Vagina (tissue), 2 donors: ENCODE results near the gene FDPS.
"Not testable (repeated sequence)": the region's sequence is repeated elsewhere in the genome, so short reads cannot be mapped to it uniquely, and the experiment has no call there.

Source experiments
- POLR2A ChIP-seq, 2 donors: fragments of 450-650 bp; IDR thresholded peaks; one replicate each; pipeline ENCODE4 v1.6.1; 2017; ENCODE audit warnings: antibody characterized with exemption in 2 of 2, mild to moderate bottlenecking in 2 of 2, moderate library complexity in 2 of 2
- TF ChIP-seq, protein P1 (sequence below), 3 experiments: fragments of 450-650 bp in 2 of 3; fragments of 200-600 bp in 1 of 3; sonication (generic) in 1 of 3; IDR thresholded peaks; one replicate each; pipeline ENCODE4 v1.5.1; 2017 to 2019; ENCODE audit warnings: antibody characterized with exemption in 3 of 3, mild to moderate bottlenecking in 2 of 3, moderate library complexity in 2 of 3

DNA sequence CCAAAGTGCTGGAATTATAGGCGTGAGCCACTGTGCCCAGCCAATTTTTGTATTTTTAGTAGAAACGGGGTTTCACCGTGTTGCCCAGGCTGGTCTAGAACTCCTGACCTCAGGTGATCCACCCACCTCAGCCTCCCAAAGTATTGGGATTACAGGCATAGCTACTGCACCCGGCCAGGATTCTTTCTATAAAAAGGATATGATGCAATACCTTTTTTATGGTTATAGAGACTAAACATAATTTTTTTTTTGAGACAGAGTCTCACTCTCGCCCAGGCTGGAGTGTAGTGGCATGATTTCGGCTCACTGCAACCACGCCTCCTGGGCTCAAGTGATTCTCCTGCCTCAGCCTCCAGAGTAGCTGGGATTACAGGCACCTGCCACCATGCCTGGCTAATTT, 20.2 kb downstream of the FDPS start:
- TF ChIP-seq, protein P1, sequence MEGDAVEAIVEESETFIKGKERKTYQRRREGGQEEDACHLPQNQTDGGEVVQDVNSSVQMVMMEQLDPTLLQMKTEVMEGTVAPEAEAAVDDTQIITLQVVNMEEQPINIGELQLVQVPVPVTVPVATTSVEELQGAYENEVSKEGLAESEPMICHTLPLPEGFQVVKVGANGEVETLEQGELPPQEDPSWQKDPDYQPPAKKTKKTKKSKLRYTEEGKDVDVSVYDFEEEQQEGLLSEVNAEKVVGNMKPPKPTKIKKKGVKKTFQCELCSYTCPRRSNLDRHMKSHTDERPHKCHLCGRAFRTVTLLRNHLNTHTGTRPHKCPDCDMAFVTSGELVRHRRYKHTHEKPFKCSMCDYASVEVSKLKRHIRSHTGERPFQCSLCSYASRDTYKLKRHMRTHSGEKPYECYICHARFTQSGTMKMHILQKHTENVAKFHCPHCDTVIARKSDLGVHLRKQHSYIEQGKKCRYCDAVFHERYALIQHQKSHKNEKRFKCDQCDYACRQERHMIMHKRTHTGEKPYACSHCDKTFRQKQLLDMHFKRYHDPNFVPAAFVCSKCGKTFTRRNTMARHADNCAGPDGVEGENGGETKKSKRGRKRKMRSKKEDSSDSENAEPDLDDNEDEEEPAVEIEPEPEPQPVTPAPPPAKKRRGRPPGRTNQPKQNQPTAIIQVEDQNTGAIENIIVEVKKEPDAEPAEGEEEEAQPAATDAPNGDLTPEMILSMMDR (IDR thresholded peaks at IDR 0.05) = not testable (repeated sequence)
- TF ChIP-seq POLR2A (IDR thresholded peaks at IDR 0.05) = not testable (repeated sequence)
